HCT116 (cell line): Measurements from ENCODE around the gene CAMSAP1. TPM values are rescaled to one million over a fixed set of nuclear protein-coding genes. Genes with fewer than 3 reads are reported as not detected.

Experiments used
- ATAC-seq: fragments of 200-7000 bp; cut with Tn5 transposase; 2 replicates; pipeline ENCODE4 v1.9.1; 2020; ENCODE audit warnings: mild to moderate bottlenecking, moderate library complexity
- BruUV-seq: library from RNA; stranded (reverse); fragments of 400-500 nt; replicated peaks from 2 replicates; lab custom pipeline; 2021; lab: Mats Ljungman, UMichigan
- CTCF ChIA-PET: fragments of 300-600 bp; sonication (Branson Sonifier 250); formaldehyde crosslinking; loops from one replicate; lab custom pipeline; 2021; ENCODE audit warnings: antibody characterized with exemption; lab: Charles Lee
- POLR2A ChIA-PET: fragments of 300-600, 350-600 bp; sonication (Branson Sonifier 250); formaldehyde crosslinking; loops from one replicate; lab custom pipeline; 2021; ENCODE audit warnings: antibody characterized with exemption; lab: Charles Lee
- RAD21 ChIA-PET, 2 experiments: fragments of 300-600 bp; sonication (Branson Sonifier 250); formaldehyde crosslinking; loops; one replicate each; lab custom pipeline; 2023; ENCODE audit warnings: low total read pairs in 2 of 2; ENCODE audit not compliant: uncharacterized antibody in 2 of 2, unreplicated experiment in 2 of 2, low non-redundant PET in 1 of 2; lab: Charles Lee
- DNase-seq: peaks from one replicate; pipeline ENCODE4 v3.0.0-alpha.2; 2010; ENCODE audit warnings: low read depth, low spot score
- H2AFZ ChIP-seq: fragments of 200-600 bp; shearing (Covaris generic), sonication (generic); 2 replicates; pipeline ENCODE4 v1.6.1; 2017; ENCODE audit warnings: low read depth, mixed run types, mixed read lengths, antibody characterized with exemption, low read length; ENCODE audit not compliant: poor library complexity, severe bottlenecking
- H3K27ac ChIP-seq: 2 replicates; pipeline ENCODE4 v1.5.1; 2012; ENCODE audit warnings: low read depth, low read length
- H3K27me3 ChIP-seq: fragments of 200-600 bp; sonication (generic); 2 replicates; pipeline ENCODE4 v1.6.1; 2016; ENCODE audit warnings: mixed run types, low read length, mixed read lengths; ENCODE audit not compliant: insufficient read depth
- H3K36me3 ChIP-seq, 2 experiments: fragments of 200-500 bp in 1 of 2; fragments of 200-600 bp in 1 of 2; sonication (Bioruptor generic) in 1 of 2; sonication (generic) in 1 of 2; 2 replicates each; pipeline versions ENCODE4 v1.5.1 to v1.6.1; 2014 to 2016; ENCODE audit warnings: low read length in 2 of 2, inconsistent platforms in 1 of 2, mixed read lengths in 1 of 2, mixed run types in 1 of 2; ENCODE audit not compliant: insufficient read depth in 2 of 2, control insufficient read depth in 1 of 2
- H3K4me1 ChIP-seq, 2 experiments: fragments of 200-600 bp in 1 of 2; sonication (generic) in 1 of 2; 2 replicates each; pipeline versions ENCODE4 v1.5.1 to v1.6.1; 2012 to 2017; ENCODE audit warnings: low read length in 2 of 2, inconsistent platforms in 1 of 2, mild to moderate bottlenecking in 1 of 2, mixed read lengths in 1 of 2, mixed run types in 1 of 2, moderate library complexity in 1 of 2; ENCODE audit not compliant: insufficient read depth in 2 of 2, control insufficient read depth in 1 of 2
- H3K4me2 ChIP-seq: fragments of 200-600 bp; sonication (generic); 2 replicates; pipeline ENCODE4 v1.6.1; 2017; ENCODE audit warnings: mixed run types, low read length, mixed read lengths
- H3K4me3 ChIP-seq, 2 experiments: fragments of 200-600 bp in 1 of 2; sonication (generic) in 1 of 2; replicated peaks in 1 of 2; 2 replicates each; pipeline ENCODE4 v1.5.1; 2011 to 2016; ENCODE audit warnings: low read length in 2 of 2, control low read depth in 1 of 2, low read depth in 1 of 2, mild to moderate bottlenecking in 1 of 2, mixed read lengths in 1 of 2, mixed run types in 1 of 2
- H3K79me2 ChIP-seq: fragments of 200-600 bp; sonication (generic); 2 replicates; pipeline ENCODE4 v1.6.1; 2017; ENCODE audit warnings: mild to moderate bottlenecking, mixed run types, low read length, moderate library complexity, mixed read lengths; ENCODE audit not compliant: insufficient read depth
- H3K9ac ChIP-seq: fragments of 200-600 bp; sonication (generic); 2 replicates; pipeline ENCODE4 v1.6.1; 2016; ENCODE audit warnings: low read length, mixed read lengths
- H3K9me2 ChIP-seq: fragments of 200-600 bp; sonication (generic), shearing (Covaris generic); 2 replicates; pipeline ENCODE4 v1.6.1; 2017; ENCODE audit warnings: mixed run types, mild to moderate bottlenecking, moderate library complexity; ENCODE audit not compliant: insufficient read depth
- H3K9me3 ChIP-seq, 2 experiments: fragments of 200-500 bp in 1 of 2; fragments of 200-600 bp in 1 of 2; sonication (Bioruptor generic) in 1 of 2; sonication (generic) in 1 of 2; 2 replicates each; pipeline ENCODE4 v1.6.1; 2014 to 2017; ENCODE audit warnings: low read length in 2 of 2, mixed read lengths in 2 of 2, inconsistent platforms in 1 of 2, low read depth in 1 of 2, mild to moderate bottlenecking in 1 of 2, mixed run types in 1 of 2, moderate library complexity in 1 of 2; ENCODE audit not compliant: control insufficient read depth in 1 of 2, insufficient read depth in 1 of 2
- H4K20me1 ChIP-seq: fragments of 200-600 bp; sonication (generic), shearing (Covaris generic); 2 replicates; pipeline ENCODE4 v1.6.1; 2017; ENCODE audit warnings: mixed run types, mild to moderate bottlenecking, moderate library complexity; ENCODE audit not compliant: insufficient read depth
- CBX3 ChIP-seq: IDR thresholded peaks from 2 replicates; pipeline ENCODE4 v1.6.1; 2012; ENCODE audit warnings: low read depth
- CEBPB ChIP-seq: IDR thresholded peaks from 2 replicates; pipeline ENCODE4 v1.6.1; 2012; ENCODE audit warnings: low read depth
- CTCF ChIP-seq, 3 experiments: fragments of 200-600 bp in 1 of 3; sonication (generic) in 1 of 3; IDR thresholded peaks in 2 of 3; conservative IDR thresholded peaks in 1 of 3; 2 replicates each; pipeline ENCODE4 v1.5.1; 2012 to 2017; ENCODE audit warnings: low read depth in 2 of 3, low read length in 2 of 3, antibody characterized with exemption in 1 of 3, borderline replicate concordance in 1 of 3, control low read depth in 1 of 3, mild to moderate bottlenecking in 1 of 3, mixed read lengths in 1 of 3, mixed run types in 1 of 3, moderate library complexity in 1 of 3; ENCODE audit not compliant: insufficient read depth in 1 of 3
- ELF1 ChIP-seq: IDR thresholded peaks from 2 replicates; pipeline ENCODE4 v1.6.1; 2012; ENCODE audit warnings: low read depth, borderline replicate concordance
- EZH2 ChIP-seq: fragments of 200-600 bp; sonication (generic); IDR thresholded peaks from 2 replicates; pipeline ENCODE4 v1.6.1; 2017; ENCODE audit warnings: antibody characterized with exemption, mixed run types
- JUND ChIP-seq: IDR thresholded peaks from 2 replicates; pipeline ENCODE4 v1.6.1; 2012
- MAX ChIP-seq: IDR thresholded peaks from 2 replicates; pipeline ENCODE4 v1.6.1; 2012
- POLR2A ChIP-seq: IDR thresholded peaks from 2 replicates; pipeline ENCODE4 v1.7.0; 2011; ENCODE audit warnings: borderline replicate concordance; ENCODE audit not compliant: insufficient read depth, insufficient read length; ENCODE audit errors: extremely low read depth
- POLR2AphosphoS5 ChIP-seq: IDR thresholded peaks from 2 replicates; pipeline ENCODE4 v1.6.1; 2011; ENCODE audit warnings: mild to moderate bottlenecking, low read depth, low read length, moderate library complexity
- RAD21 ChIP-seq: IDR thresholded peaks from 2 replicates; pipeline ENCODE4 v1.6.1; 2012; ENCODE audit warnings: low read depth, mild to moderate bottlenecking
- SIN3A ChIP-seq: IDR thresholded peaks from 2 replicates; pipeline ENCODE4 v1.6.1; 2012; ENCODE audit warnings: low read depth
- SP1 ChIP-seq: IDR thresholded peaks from 2 replicates; pipeline ENCODE4 v1.6.1; 2012; ENCODE audit warnings: low read depth
- SRF ChIP-seq: IDR thresholded peaks from 2 replicates; pipeline ENCODE4 v1.6.1; 2012; ENCODE audit warnings: low read depth
- TCF7L2 ChIP-seq: IDR thresholded peaks from 2 replicates; pipeline ENCODE4 v1.7.0; 2011; ENCODE audit warnings: borderline replicate concordance, inconsistent platforms; ENCODE audit not compliant: insufficient read depth, insufficient read length; ENCODE audit errors: extremely low read depth
- YY1 ChIP-seq: IDR thresholded peaks from 2 replicates; pipeline ENCODE4 v1.6.1; 2011; ENCODE audit warnings: low read length, low read depth, moderate library complexity, mild to moderate bottlenecking; ENCODE audit not compliant: insufficient replicate concordance; ENCODE audit errors: extremely low read depth
- ZFX ChIP-seq: fragments of 450-650 bp; IDR thresholded peaks from 2 replicates; pipeline ENCODE4 v1.6.1; 2017
- intact Hi-C: fragments of 100-400 bp; cut with micrococcal nuclease; formaldehyde crosslinking; loops from 2 replicates; pipeline ENCODE4 v1.10.0; 2022
- total RNA-seq: library from RNA; stranded (reverse); gene quantifications from one replicate; pipeline ENCODE4 v1.2.1, GENCODE V29; 2021; ENCODE audit not compliant: unreplicated experiment

The CAMSAP1 gene
- total RNA-seq, 1 experiment from 2014 or later: 33.1 TPM

- H4K20me1 ChIP-seq: no peaks in the 10 kb centered on the region
- no peak overlapping the region for H2AFZ ChIP-seq
- H3K9me2 ChIP-seq: no peaks in the 10 kb centered on the region
- ChIA-PET POLR2A (no interaction called here), RAD21 (no interaction called here), CTCF (no interaction called here)
- no peaks in the 10 kb centered on the region for H3K36me3 ChIP-seq
- peaks cover 5 to 8% of the 10 kb centered on the region in 2 experiments; a peak in 2 of 4 replicates for H3K9me3 ChIP-seq
- intact Hi-C loops: no loop called here
- no peaks in the 10 kb centered on the region for H3K4me1 ChIP-seq
- no peak for DNase-seq
- H3K79me2 ChIP-seq: no peaks in the 10 kb centered on the region
- H3K4me3 ChIP-seq: no peak overlapping the region
- ATAC-seq: no peak
- no peak for TF ChIP-seq YY1
- no peak for TF ChIP-seq ZFX
- no peak for TF ChIP-seq CEBPB
- no peak for TF ChIP-seq CTCF (IDR thresholded peaks at IDR 0.05 in 2 of 3, conservative IDR thresholded peaks at IDR 0.05 in 1 of 3; ENCODE audit: borderline replicate concordance in 1 of 3, insufficient read depth in 1 of 3, low read depth in 2 of 3, low read length in 2 of 3)
- TF ChIP-seq EZH2: no peak
- no TSS peak for BruUV-seq
- no peaks in the 10 kb centered on the region for H3K27me3 ChIP-seq
- H3K27ac ChIP-seq: no peak overlapping the region
- no peak overlapping the region for H3K4me2 ChIP-seq
- no peak overlapping the region for H3K9ac ChIP-seq
Measured at GRCh38 chr9:135762921-135763320, 144.4 kb downstream of the CAMSAP1 start.

GRCh38 chr9:135761845-135762168 lies 145.5 kb downstream of the CAMSAP1 start:
- Histone ChIP-seq H2AFZ (no peak overlapping the region), H3K36me3 (no peaks in the 10 kb centered on the region), H3K9me2 (no peaks in the 10 kb centered on the region), H3K27me3 (no peaks in the 10 kb centered on the region), H3K4me1 (no peaks in the 10 kb centered on the region), H3K79me2 (no peaks in the 10 kb centered on the region), H3K9ac (no peak overlapping the region), H3K4me2 (no peak overlapping the region), H4K20me1 (no peaks in the 10 kb centered on the region), H3K4me3 (no peak overlapping the region), H3K9me3 (peaks cover 5 to 7% of the 10 kb centered on the region in 2 experiments; a peak in 2 of 4 replicates), H3K27ac (no peak overlapping the region)
- CTCF ChIA-PET: no interaction called here
- ATAC-seq (no peak), DNase-seq (no peak)
- RAD21 ChIA-PET: no interaction called here
- no TSS peak for BruUV-seq
- POLR2A ChIA-PET: no interaction called here
- TF ChIP-seq POLR2AphosphoS5: no peak
- no peak for TF ChIP-seq JUND
- no peak for TF ChIP-seq RAD21
- no peak for TF ChIP-seq CBX3
- no peak for TF ChIP-seq SIN3A
- TF ChIP-seq SP1: no peak
- TF ChIP-seq ELF1: no peak
- no peak for TF ChIP-seq TCF7L2
- TF ChIP-seq POLR2A: no peak
- no peak for TF ChIP-seq MAX
- TF ChIP-seq SRF: no peak
- no peak for TF ChIP-seq CEBPB
- intact Hi-C loops: no loop called here
